KMS-11 (cell line): ENCODE results near the gene ORM1.

ENCODE experiments used
- H2AFZ ChIP-seq: fragments of 200-600 bp; sonication (generic); 2 replicates; pipeline ENCODE4 v1.6.1; 2016; ENCODE audit warnings: antibody characterized with exemption, mixed run types, low read depth
- H3K27ac ChIP-seq: fragments of 200-600 bp; sonication (generic); 2 replicates; pipeline ENCODE4 v1.6.1; 2016; ENCODE audit warnings: mild to moderate bottlenecking, mixed run types
- H3K27me3 ChIP-seq: fragments of 200-600 bp; sonication (generic); 2 replicates; pipeline ENCODE4 v1.6.1; 2017; ENCODE audit warnings: mild to moderate bottlenecking, low read depth, mixed run types, moderate library complexity; ENCODE audit not compliant: insufficient read depth
- H3K36me3 ChIP-seq: fragments of 200-600 bp; sonication (generic); 2 replicates; pipeline ENCODE4 v1.6.1; 2017; ENCODE audit warnings: mild to moderate bottlenecking, mixed run types; ENCODE audit not compliant: insufficient read depth
- H3K4me1 ChIP-seq: fragments of 200-600 bp; sonication (generic); 2 replicates; pipeline ENCODE4 v1.6.1; 2016; ENCODE audit warnings: mild to moderate bottlenecking, low read depth, mixed run types; ENCODE audit not compliant: poor library complexity, severe bottlenecking
- H3K4me2 ChIP-seq: fragments of 200-600 bp; sonication (generic); 2 replicates; pipeline ENCODE4 v1.7.0; 2016; ENCODE audit warnings: mild to moderate bottlenecking, mixed run types
- H3K4me3 ChIP-seq: fragments of 200-600 bp; sonication (generic); IDR thresholded peaks from 2 replicates; pipeline ENCODE4 v1.6.1; 2017; ENCODE audit warnings: low read depth, low read length, mixed read lengths; ENCODE audit not compliant: insufficient read depth
- H3K79me2 ChIP-seq: fragments of 200-600 bp; sonication (generic); 2 replicates; pipeline ENCODE4 v1.6.1; 2016; ENCODE audit warnings: low read depth, mixed run types; ENCODE audit not compliant: insufficient read depth
- H3K9ac ChIP-seq: fragments of 200-600 bp; sonication (generic); 2 replicates; pipeline ENCODE4 v1.6.1; 2016; ENCODE audit warnings: mild to moderate bottlenecking, mixed run types
- H4K20me1 ChIP-seq: fragments of 200-600 bp; sonication (generic); 2 replicates; pipeline ENCODE4 v1.6.1; 2016; ENCODE audit warnings: mild to moderate bottlenecking, mixed run types; ENCODE audit not compliant: insufficient read depth
- TF ChIP-seq, protein P1 (sequence below): fragments of 200-600 bp; sonication (generic); conservative IDR thresholded peaks from 2 replicates; pipeline ENCODE4 v1.6.1; 2017; ENCODE audit warnings: low read depth, mild to moderate bottlenecking, antibody characterized with exemption, low read length, moderate library complexity, mixed read lengths

Gene ORM1

DNA sequence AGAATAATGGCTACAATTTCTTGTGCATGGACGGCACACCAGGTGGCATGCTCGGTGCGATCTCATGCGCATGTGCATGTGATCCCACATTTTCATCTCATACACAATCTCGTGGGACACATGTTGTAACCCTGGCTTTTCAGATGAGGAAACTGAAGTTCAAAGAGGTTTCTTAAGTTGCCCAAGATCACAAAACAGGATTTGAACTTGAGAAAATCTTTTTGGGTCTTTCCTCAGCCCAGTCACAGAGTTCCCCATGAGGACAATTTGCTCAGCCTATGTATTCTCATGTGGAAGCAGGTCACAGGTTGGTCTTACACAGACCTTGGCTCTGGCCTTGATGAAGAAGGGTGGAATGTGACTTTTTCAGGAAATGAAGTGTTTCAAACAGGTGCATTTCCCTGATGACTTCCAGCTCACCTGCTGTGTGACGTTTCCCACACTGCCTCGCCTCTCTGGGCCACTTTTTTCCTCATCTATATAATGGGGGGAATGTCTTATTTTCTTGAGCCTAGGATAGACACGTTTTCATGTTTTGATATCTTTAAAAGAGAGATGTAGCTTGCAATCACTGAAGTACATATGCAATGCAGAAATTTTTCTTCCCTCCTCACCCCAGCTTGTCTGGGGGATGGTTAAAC lies 7.1 kb upstream of the ORM1 start:
- H3K9ac ChIP-seq, result no peak overlapping the region
- H3K27ac ChIP-seq, result no peak overlapping the region
- no peaks in the 10 kb centered on the region for H3K36me3 ChIP-seq
- H3K27me3 ChIP-seq, result no peaks in the 10 kb centered on the region
- H3K4me2 ChIP-seq, result no peak overlapping the region
- H3K79me2 ChIP-seq, result no peaks in the 10 kb centered on the region
- H3K4me3 ChIP-seq, result no peak overlapping the region
- H3K4me1 ChIP-seq, result peaks cover 9% of the 10 kb centered on the region
- TF ChIP-seq, protein P1, sequence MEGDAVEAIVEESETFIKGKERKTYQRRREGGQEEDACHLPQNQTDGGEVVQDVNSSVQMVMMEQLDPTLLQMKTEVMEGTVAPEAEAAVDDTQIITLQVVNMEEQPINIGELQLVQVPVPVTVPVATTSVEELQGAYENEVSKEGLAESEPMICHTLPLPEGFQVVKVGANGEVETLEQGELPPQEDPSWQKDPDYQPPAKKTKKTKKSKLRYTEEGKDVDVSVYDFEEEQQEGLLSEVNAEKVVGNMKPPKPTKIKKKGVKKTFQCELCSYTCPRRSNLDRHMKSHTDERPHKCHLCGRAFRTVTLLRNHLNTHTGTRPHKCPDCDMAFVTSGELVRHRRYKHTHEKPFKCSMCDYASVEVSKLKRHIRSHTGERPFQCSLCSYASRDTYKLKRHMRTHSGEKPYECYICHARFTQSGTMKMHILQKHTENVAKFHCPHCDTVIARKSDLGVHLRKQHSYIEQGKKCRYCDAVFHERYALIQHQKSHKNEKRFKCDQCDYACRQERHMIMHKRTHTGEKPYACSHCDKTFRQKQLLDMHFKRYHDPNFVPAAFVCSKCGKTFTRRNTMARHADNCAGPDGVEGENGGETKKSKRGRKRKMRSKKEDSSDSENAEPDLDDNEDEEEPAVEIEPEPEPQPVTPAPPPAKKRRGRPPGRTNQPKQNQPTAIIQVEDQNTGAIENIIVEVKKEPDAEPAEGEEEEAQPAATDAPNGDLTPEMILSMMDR, result no peak
- no peak overlapping the region for H2AFZ ChIP-seq
- H4K20me1 ChIP-seq, result no peaks in the 10 kb centered on the region

DNA sequence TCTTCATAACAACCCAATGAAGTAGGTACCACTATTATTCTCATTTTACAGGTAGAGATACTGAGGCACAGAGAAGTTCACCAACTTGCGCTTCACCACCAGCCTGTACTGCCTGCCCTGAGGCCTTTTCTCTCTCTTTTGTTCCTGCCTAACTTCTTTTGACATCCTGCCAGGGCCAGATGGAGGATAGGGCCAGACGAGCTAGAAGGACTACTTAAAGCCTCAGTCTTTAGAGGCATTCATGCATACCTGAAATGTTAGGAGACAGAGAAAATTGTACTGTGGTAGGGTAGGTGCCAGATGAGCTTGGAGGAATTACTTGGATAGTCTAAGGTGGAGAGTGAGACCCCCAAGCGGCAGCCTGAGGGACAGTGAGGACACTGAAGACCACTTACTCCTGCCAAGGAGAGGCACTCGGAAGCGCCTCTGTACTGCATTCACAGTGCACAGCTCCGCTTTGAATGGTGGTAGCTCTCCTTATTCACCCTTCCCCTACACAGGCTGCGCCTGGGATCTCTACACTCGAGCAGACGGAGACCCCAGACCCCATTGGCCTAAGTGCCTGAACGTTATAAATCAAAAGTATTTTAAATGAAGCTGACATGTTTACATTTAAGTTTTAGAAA lies 6.2 kb upstream of the ORM1 start:
- Histone ChIP-seq H3K36me3 (no peaks in the 10 kb centered on the region), H4K20me1 (no peaks in the 10 kb centered on the region), H3K4me1 (peaks cover 9% of the 10 kb centered on the region), H3K4me2 (no peak overlapping the region), H3K79me2 (no peaks in the 10 kb centered on the region), H3K9ac (no peak overlapping the region), H2AFZ (no peak overlapping the region), H3K27ac (no peak overlapping the region), H3K4me3 (no peak overlapping the region), H3K27me3 (no peaks in the 10 kb centered on the region)
- TF ChIP-seq, protein P1, result no peak

DNA sequence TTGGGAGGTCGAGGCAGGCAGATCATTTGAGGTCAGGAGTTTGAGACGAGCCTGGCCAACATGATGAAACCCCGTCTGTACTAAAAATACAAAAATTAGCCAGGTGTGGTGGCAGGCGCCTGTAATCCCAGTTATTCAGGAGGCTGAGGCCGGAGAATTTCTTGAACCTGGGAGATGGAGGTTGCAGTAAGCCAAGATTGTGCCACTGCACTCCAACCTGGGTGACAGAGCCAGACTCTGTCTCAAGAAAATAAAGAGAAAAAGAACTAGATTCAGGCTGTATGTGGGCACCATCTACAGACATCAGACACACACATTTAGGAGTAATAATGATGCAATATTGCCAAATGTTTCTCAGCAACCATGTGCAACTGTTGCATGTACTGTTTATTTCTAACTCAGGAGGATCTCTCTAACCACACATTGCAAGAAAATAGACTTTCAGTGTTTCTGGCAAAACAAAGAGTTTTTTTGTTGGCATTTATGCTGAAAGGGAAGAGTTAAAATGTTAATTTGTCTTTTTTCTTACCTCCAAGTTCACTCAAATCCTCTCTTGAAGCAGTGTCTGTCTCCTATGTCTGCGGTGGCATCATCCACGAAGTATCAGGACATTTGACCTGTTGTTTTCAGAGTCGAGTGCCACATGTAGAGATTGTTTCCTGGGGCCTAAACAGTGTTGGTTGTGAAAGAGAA lies 5.1 kb upstream of the ORM1 start:
- TF ChIP-seq, protein P1, result no peak
- no peak overlapping the region for H3K9ac ChIP-seq
- no peak overlapping the region for H3K4me3 ChIP-seq
- H4K20me1 ChIP-seq, result no peaks in the 10 kb centered on the region
- no peaks in the 10 kb centered on the region for H3K79me2 ChIP-seq
- H3K36me3 ChIP-seq, result no peaks in the 10 kb centered on the region
- H3K27me3 ChIP-seq, result no peaks in the 10 kb centered on the region
- no peak overlapping the region for H3K4me2 ChIP-seq
- no peak overlapping the region for H3K27ac ChIP-seq
- peaks cover 9% of the 10 kb centered on the region for H3K4me1 ChIP-seq
- no peak overlapping the region for H2AFZ ChIP-seq

DNA sequence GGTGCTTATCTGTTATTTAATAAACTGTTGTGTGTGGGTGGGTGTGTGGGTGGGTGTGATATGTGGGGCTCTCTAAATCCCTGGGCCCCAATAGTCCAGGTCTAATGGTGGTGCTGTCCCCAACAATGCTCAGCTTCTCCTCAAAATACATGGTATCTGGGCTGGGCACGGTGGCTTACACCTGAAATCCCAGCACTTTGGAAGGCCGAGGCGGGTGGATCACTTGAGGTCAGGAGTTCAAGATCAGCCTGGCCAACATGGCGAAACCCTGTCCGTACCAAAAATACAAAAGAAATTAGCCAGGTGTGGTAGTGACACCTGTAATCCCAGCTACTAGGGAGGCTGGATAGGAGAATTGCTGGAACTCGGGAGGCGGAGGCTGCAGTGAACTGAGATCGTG lies 4.5 kb upstream of the ORM1 start:
- no peak overlapping the region for H3K4me3 ChIP-seq
- H4K20me1 ChIP-seq, result no peaks in the 10 kb centered on the region
- TF ChIP-seq, protein P1, result no peak
- no peak overlapping the region for H3K4me2 ChIP-seq
- no peaks in the 10 kb centered on the region for H3K36me3 ChIP-seq
- H3K27me3 ChIP-seq, result no peaks in the 10 kb centered on the region
- H2AFZ ChIP-seq, result no peak overlapping the region
- H3K27ac ChIP-seq, result no peak overlapping the region
- H3K79me2 ChIP-seq, result no peaks in the 10 kb centered on the region
- H3K9ac ChIP-seq, result no peak overlapping the region
- H3K4me1 ChIP-seq, result peaks cover 9% of the 10 kb centered on the region
